NCI-H2196 (cell line): ENCODE results near the gene IL1RN.

Source experiments
- DNase-seq: peaks from one replicate; lab custom pipeline; 2025; ENCODE audit not compliant: unreplicated experiment; lab: John Stamatoyannopoulos, UW

IL1RN gene

GRCh38 chr2:113103277-113103676 lies 24.1 kb upstream of the IL1RN start:
- no peak for DNase-seq

- no peak for DNase-seq
Measured at GRCh38 chr2:113104054-113104611, 23.3 kb upstream of the IL1RN start.

- DNase-seq, result no peak
Measured at GRCh38 chr2:113105047-113105785, 22.2 kb upstream of the IL1RN start.

GRCh38 chr2:113111121-113111520 lies 16.3 kb upstream of the IL1RN start:
- no peak for DNase-seq

GRCh38 chr2:113111823-113112287 lies 15.5 kb upstream of the IL1RN start:
- no peak for DNase-seq

GRCh38 chr2:113112441-113112840 lies 15.0 kb upstream of the IL1RN start:
- DNase-seq, result no peak

GRCh38 chr2:113112871-113113270 lies 14.5 kb upstream of the IL1RN start:
- no peak for DNase-seq

GRCh38 chr2:113113807-113114206 lies 13.6 kb upstream of the IL1RN start:
- no peak for DNase-seq

- no peak for DNase-seq
Measured at GRCh38 chr2:113114224-113114945, 13.0 kb upstream of the IL1RN start.

- DNase-seq, result no peak
Measured at GRCh38 chr2:113114996-113115395, 12.4 kb upstream of the IL1RN start.

- DNase-seq, result no peak
Measured at GRCh38 chr2:113116100-113116958, 11.1 kb upstream of the IL1RN start.

GRCh38 chr2:113117541-113118262 lies 9.7 kb upstream of the IL1RN start:
- DNase-seq, result no peak

- no peak for DNase-seq
Measured at GRCh38 chr2:113118263-113118657, 9.1 kb upstream of the IL1RN start.

- DNase-seq, result no peak
Measured at GRCh38 chr2:113119111-113119510, 8.3 kb upstream of the IL1RN start.

- DNase-seq, result no peak
Measured at GRCh38 chr2:113120861-113121260, 6.5 kb upstream of the IL1RN start.

- DNase-seq, result no peak
Measured at GRCh38 chr2:113122364-113122763, 5.0 kb upstream of the IL1RN start.

- DNase-seq, result no peak
Measured at GRCh38 chr2:113123726-113124125, 3.7 kb upstream of the IL1RN start.

GRCh38 chr2:113124181-113124961 lies 3.0 kb upstream of the IL1RN start:
- DNase-seq, result no peak

- no peak for DNase-seq
Measured at GRCh38 chr2:113124984-113125855, 2.2 kb upstream of the IL1RN start.
